Astrocyte of the cerebellum (primary cell): ENCODE data around the gene SH3BP4.
"Not testable (repeated sequence)": the region's sequence is repeated elsewhere in the genome, so short reads cannot be mapped to it uniquely, and the experiment has no call there.

Experiments
- DNase-seq: peaks from one replicate; pipeline ENCODE4 v3.0.0-alpha.2; 2011; ENCODE audit warnings: low read depth
- H3K4me3 ChIP-seq: 2 replicates; pipeline ENCODE4 v1.5.1; 2011; ENCODE audit warnings: mild to moderate bottlenecking, low read depth, low read length, moderate library complexity
- in situ Hi-C: cut with HindIII; loops from 2 replicates; pipeline ENCODE4 v1.10.0; 2017; ENCODE audit warnings: low sequenced_read_pairs
- TF ChIP-seq, protein P1 (sequence below): IDR thresholded peaks from 2 replicates; pipeline ENCODE4 v1.5.1; 2012; ENCODE audit warnings: low read length, low read depth, moderate library complexity, mild to moderate bottlenecking; ENCODE audit errors: missing control alignments

SH3BP4 gene

GRCh38 chr2:235054919-235055318, 103.1 kb downstream of the SH3BP4 start:
- no peak overlapping the region for H3K4me3 ChIP-seq
- in situ Hi-C loops, result no loop called here
- DNase-seq, result no peak
- TF ChIP-seq, protein P1, sequence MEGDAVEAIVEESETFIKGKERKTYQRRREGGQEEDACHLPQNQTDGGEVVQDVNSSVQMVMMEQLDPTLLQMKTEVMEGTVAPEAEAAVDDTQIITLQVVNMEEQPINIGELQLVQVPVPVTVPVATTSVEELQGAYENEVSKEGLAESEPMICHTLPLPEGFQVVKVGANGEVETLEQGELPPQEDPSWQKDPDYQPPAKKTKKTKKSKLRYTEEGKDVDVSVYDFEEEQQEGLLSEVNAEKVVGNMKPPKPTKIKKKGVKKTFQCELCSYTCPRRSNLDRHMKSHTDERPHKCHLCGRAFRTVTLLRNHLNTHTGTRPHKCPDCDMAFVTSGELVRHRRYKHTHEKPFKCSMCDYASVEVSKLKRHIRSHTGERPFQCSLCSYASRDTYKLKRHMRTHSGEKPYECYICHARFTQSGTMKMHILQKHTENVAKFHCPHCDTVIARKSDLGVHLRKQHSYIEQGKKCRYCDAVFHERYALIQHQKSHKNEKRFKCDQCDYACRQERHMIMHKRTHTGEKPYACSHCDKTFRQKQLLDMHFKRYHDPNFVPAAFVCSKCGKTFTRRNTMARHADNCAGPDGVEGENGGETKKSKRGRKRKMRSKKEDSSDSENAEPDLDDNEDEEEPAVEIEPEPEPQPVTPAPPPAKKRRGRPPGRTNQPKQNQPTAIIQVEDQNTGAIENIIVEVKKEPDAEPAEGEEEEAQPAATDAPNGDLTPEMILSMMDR, result no peak

- in situ Hi-C loops, result no loop called here
- H3K4me3 ChIP-seq, result no peak overlapping the region
- TF ChIP-seq, protein P1, result peak; percentile 57
- DNase-seq, result no peak
Measured at GRCh38 chr2:235055891-235056516, 104.2 kb downstream of the SH3BP4 start.

GRCh38 chr2:235056768-235057167, 105.0 kb downstream of the SH3BP4 start:
- H3K4me3 ChIP-seq, result no peak overlapping the region
- in situ Hi-C loops, result no loop called here
- DNase-seq, result no peak
- TF ChIP-seq, protein P1, result no peak

GRCh38 chr2:235057616-235058015, 105.8 kb downstream of the SH3BP4 start:
- DNase-seq, in situ Hi-C loops, H3K4me3 ChIP-seq: not testable (repeated sequence)

DNA sequence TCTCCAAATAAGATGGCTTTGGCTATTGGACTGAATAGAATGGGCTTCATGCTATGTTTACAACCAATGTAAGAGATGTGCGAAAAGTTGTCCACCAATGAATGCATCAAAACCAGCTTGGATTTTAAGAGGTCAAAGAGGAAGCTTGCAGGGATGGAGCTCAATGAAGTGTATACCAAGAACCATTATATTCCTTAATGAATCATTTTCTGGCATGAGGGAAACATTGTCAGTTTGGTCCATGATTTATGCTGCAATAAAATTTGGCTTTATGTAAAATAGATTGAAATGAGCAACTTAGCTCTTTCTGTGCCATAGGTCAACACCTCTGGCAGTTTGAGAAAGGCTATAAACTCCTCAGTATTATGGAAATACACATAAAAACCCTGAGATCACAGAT, 107.3 kb downstream of the SH3BP4 start:
- in situ Hi-C loops, result no loop called here
- no peak for DNase-seq
- no peak overlapping the region for H3K4me3 ChIP-seq
- TF ChIP-seq, protein P1, result no peak

- DNase-seq, result no peak
- no peak overlapping the region for H3K4me3 ChIP-seq
- in situ Hi-C loops, result no loop called here
- TF ChIP-seq, protein P1, result no peak
Measured at GRCh38 chr2:235061656-235062055, 109.8 kb downstream of the SH3BP4 start.

GRCh38 chr2:235063471-235063961, 111.7 kb downstream of the SH3BP4 start:
- H3K4me3 ChIP-seq, result no peak overlapping the region
- TF ChIP-seq, protein P1, result no peak
- in situ Hi-C loops, result no loop called here
- no peak for DNase-seq
